Fibroblast of gingiva (primary cell): ENCODE measurements around the gene NLRP1.

Experiments used
- DNase-seq: peaks from one replicate; pipeline ENCODE4 v3.0.0-alpha.2; 2011; ENCODE audit warnings: low read depth

The NLRP1 gene

GRCh38 chr17:5584383-5585286 is at the start of gene NLRP1:
NLRP1 (minus strand) TSS chr17:5584509; CDS start chr17:5583957, 552 bp downstream.
- DNase-seq: peak; percentile 92

GRCh38 chr17:5631958-5632590 is 47.8 kb upstream of the NLRP1 start:
- no peak for DNase-seq

GRCh38 chr17:5630434-5630833 is 46.1 kb upstream of the NLRP1 start:
- no peak for DNase-seq

- DNase-seq: no peak
Measured at GRCh38 chr17:5629128-5629527, 44.8 kb upstream of the NLRP1 start.

- DNase-seq: no peak
Measured at GRCh38 chr17:5628262-5628661, 44.0 kb upstream of the NLRP1 start.

- no peak for DNase-seq
Measured at GRCh38 chr17:5624211-5624610, 39.9 kb upstream of the NLRP1 start.

- DNase-seq: no peak
Measured at GRCh38 chr17:5621729-5622128, 37.4 kb upstream of the NLRP1 start.

- no peak for DNase-seq
Measured at GRCh38 chr17:5621026-5621425, 36.7 kb upstream of the NLRP1 start.

- no peak for DNase-seq
Measured at GRCh38 chr17:5619088-5619740, 34.9 kb upstream of the NLRP1 start.

GRCh38 chr17:5618476-5618875 is 34.2 kb upstream of the NLRP1 start:
- no peak for DNase-seq

GRCh38 chr17:5615476-5615875 is 31.2 kb upstream of the NLRP1 start:
- no peak for DNase-seq

- DNase-seq: no peak
Measured at GRCh38 chr17:5610956-5611355, 26.6 kb upstream of the NLRP1 start.

GRCh38 chr17:5608399-5609112 is 24.2 kb upstream of the NLRP1 start:
- no peak for DNase-seq

- DNase-seq: no peak
Measured at GRCh38 chr17:5607946-5608345, 23.6 kb upstream of the NLRP1 start.

GRCh38 chr17:5605452-5605851 is 21.1 kb upstream of the NLRP1 start:
- no peak for DNase-seq

GRCh38 chr17:5600041-5600440 is 15.7 kb upstream of the NLRP1 start:
- DNase-seq: no peak

GRCh38 chr17:5598457-5598856 is 14.1 kb upstream of the NLRP1 start:
- no peak for DNase-seq

GRCh38 chr17:5596421-5596820 is 12.1 kb upstream of the NLRP1 start:
- no peak for DNase-seq

- no peak for DNase-seq
Measured at GRCh38 chr17:5595831-5596230, 11.5 kb upstream of the NLRP1 start.

- DNase-seq: peak; percentile 26
Measured at GRCh38 chr17:5592382-5592781, 8.1 kb upstream of the NLRP1 start.

- no peak for DNase-seq
Measured at GRCh38 chr17:5591966-5592365, 7.7 kb upstream of the NLRP1 start.

GRCh38 chr17:5588584-5588983 is 4.3 kb upstream of the NLRP1 start:
- DNase-seq: no peak
